Measurements from ENCODE around the gene BNC2. TPM values are rescaled to one million over a fixed set of nuclear protein-coding genes. Genes with fewer than 3 reads are reported as not detected.

BNC2 gene
- total RNA-seq, 4 donors from 2014 or later = 3.8 to 14.9 (median 8.2) TPM

DNA sequence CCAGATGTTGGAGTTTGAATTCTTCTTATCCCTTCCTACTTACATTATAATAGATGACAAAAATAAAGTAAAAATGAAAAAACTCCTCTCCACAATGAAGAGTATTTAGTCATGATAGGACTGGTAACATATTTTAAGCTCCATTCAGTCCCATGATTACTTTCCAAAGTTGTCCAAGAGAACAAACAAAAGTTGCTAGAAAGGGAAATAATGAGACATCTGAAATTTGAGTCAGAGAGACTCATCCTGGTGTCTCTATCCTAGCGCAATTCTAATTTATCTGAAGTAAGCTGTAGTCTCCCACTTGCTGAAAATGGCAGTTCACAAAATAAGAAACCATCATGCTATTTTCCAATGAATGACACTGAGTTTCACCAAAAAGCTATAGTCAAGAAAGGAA, 152.2 kb downstream of the BNC2 start:
- no peaks in the 10 kb centered on the region for H3K36me3 ChIP-seq
- H3K27ac ChIP-seq = no peak overlapping the region
- H3K4me1 ChIP-seq = peaks cover 0 to 18% of the 10 kb centered on the region in 2 donors
- H3K9me3 ChIP-seq = no peaks in the 10 kb centered on the region
- intact Hi-C loops (cut with DNase I) = no loop called here
- H3K27me3 ChIP-seq = no peaks in the 10 kb centered on the region
- no peak overlapping the region for H3K4me3 ChIP-seq (replicated peaks in 1 of 3)
- 91 to 94% methylated on average over 1 of the region's 1 CpG for WGBS, 2 donors
- DNase-seq = no peak
- TF ChIP-seq POLR2A (IDR thresholded peaks at IDR 0.05) = no peak
- TF ChIP-seq, protein P1, sequence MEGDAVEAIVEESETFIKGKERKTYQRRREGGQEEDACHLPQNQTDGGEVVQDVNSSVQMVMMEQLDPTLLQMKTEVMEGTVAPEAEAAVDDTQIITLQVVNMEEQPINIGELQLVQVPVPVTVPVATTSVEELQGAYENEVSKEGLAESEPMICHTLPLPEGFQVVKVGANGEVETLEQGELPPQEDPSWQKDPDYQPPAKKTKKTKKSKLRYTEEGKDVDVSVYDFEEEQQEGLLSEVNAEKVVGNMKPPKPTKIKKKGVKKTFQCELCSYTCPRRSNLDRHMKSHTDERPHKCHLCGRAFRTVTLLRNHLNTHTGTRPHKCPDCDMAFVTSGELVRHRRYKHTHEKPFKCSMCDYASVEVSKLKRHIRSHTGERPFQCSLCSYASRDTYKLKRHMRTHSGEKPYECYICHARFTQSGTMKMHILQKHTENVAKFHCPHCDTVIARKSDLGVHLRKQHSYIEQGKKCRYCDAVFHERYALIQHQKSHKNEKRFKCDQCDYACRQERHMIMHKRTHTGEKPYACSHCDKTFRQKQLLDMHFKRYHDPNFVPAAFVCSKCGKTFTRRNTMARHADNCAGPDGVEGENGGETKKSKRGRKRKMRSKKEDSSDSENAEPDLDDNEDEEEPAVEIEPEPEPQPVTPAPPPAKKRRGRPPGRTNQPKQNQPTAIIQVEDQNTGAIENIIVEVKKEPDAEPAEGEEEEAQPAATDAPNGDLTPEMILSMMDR (IDR thresholded peaks at IDR 0.05) = no peak

DNA sequence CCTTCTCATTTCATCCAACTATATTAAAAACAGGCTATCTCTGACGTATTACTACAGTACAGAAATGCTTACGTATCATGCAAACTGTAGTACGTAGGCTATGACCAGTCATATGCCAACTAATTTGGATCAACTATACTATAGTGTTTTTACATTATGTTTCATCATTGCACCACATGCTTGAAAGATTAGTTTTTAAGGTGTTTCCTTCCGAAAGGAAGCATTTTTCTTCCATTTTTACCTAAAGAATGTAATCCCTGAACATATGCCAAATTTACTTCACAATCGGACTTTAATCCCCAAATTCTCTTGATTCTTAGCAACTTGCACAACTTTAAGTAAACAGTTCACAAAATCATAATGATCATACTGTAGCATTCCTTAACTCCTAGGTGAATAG, 153.9 kb downstream of the BNC2 start:
- no peak overlapping the region for H3K4me3 ChIP-seq (replicated peaks in 1 of 3)
- no peak overlapping the region for H3K27ac ChIP-seq
- no peaks in the 10 kb centered on the region for H3K9me3 ChIP-seq
- WGBS, 2 donors = 97 to 99% methylated on average over 5 of the region's 5 CpGs
- no peaks in the 10 kb centered on the region for H3K36me3 ChIP-seq
- no peak for TF ChIP-seq POLR2A (IDR thresholded peaks at IDR 0.05)
- TF ChIP-seq, protein P1 (IDR thresholded peaks at IDR 0.05) = no peak
- peaks cover 0 to 17% of the 10 kb centered on the region in 2 donors for H3K4me1 ChIP-seq
- DNase-seq = no peak
- no peaks in the 10 kb centered on the region for H3K27me3 ChIP-seq
- intact Hi-C loops (cut with DNase I) = no loop called here

DNA sequence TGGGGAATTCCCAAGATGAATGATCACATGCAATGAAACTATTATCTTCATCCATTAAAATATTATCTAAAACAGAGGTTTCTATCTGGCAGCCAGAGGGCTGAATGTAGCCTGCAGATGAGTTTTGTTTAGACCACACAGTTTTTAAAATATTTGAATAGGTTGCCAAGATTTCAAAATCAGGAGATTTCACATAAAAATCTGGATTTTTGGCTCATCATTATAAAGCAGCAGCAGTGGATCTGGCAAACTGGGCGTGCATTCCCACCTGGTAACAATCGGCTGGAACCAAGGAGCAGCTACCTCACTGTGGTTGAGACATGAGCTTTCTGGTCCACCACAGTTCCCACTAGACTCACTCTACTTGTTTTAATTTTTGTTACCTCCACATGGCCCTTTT, 155.1 kb downstream of the BNC2 start:
- WGBS, 2 donors = 70 to 75% methylated on average over 2 of the region's 2 CpGs
- Histone ChIP-seq H3K27me3 (no peaks in the 10 kb centered on the region), H3K36me3 (no peaks in the 10 kb centered on the region), H3K9me3 (no peaks in the 10 kb centered on the region), H3K4me1 (peaks cover 0 to 11% of the 10 kb centered on the region in 2 donors), H3K4me3 (replicated peaks in 1 of 3) (no peak overlapping the region), H3K27ac (no peak overlapping the region)
- TF ChIP-seq, protein P1 (IDR thresholded peaks at IDR 0.05) = no peak
- TF ChIP-seq POLR2A (IDR thresholded peaks at IDR 0.05) = no peak
- intact Hi-C loops (cut with DNase I) = no loop called here
- no peak for DNase-seq

DNA sequence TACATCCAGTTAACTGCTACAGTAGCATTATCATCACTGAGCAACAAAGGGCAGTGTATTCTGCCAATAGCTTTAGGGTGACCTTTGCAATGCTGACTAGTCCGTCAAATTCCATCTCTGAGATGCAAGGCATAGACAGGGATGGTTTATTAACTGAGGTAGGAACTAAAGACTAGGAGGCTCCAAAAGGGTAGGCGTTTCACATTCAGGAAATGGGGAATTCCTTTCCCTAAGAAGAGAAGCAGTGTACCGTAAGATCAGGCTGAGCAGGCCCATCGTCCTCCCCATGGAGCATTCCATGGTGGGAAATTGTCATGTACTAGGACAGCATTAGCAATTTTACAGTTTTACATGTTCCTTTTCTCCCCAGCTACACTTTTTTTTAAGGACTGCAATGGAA, 157.7 kb downstream of the BNC2 start:
- intact Hi-C loops (cut with DNase I) = no loop called here
- Histone ChIP-seq H3K27me3 (no peaks in the 10 kb centered on the region), H3K9me3 (no peaks in the 10 kb centered on the region), H3K36me3 (no peaks in the 10 kb centered on the region), H3K27ac (no peak overlapping the region), H3K4me3 (replicated peaks in 1 of 3) (no peak overlapping the region), H3K4me1 (peaks cover 0 to 6% of the 10 kb centered on the region in 2 donors)
- no peak for DNase-seq
- 92 to 96% methylated on average over 4 of the region's 4 CpGs for WGBS, 2 donors
- TF ChIP-seq, protein P1 (IDR thresholded peaks at IDR 0.05) = no peak
- no peak for TF ChIP-seq POLR2A (IDR thresholded peaks at IDR 0.05)

DNA sequence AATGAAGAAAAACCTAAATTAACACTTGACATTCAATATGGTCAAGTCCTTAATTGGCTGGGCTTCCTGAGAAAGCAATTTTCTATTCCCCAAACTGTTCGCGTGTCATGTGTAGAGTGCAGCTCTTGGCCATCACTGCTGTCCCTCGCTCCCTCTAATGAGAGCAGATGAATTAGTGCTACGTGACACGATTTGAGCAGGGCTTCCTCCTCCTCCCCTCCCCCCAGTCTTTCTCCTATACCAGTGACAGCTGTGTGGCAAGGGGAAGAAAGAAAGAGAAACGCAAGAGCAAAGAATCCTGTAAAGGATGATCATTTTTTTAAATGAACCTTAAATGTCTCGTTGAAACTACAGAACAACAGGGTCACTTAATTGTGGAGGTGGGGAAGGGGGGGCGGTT, 159.6 kb downstream of the BNC2 start:
- WGBS, 2 donors = 67 to 76% methylated on average over 8 of the region's 8 CpGs
- intact Hi-C loops (cut with DNase I) = no loop called here
- DNase-seq = no peak
- Histone ChIP-seq H3K27me3 (no peaks in the 10 kb centered on the region), H3K9me3 (no peaks in the 10 kb centered on the region), H3K27ac (no peak overlapping the region), H3K4me1 (peaks cover 6 to 12% of the 10 kb centered on the region in 2 donors), H3K4me3 (replicated peaks in 1 of 3) (no peak overlapping the region), H3K36me3 (no peaks in the 10 kb centered on the region)
- TF ChIP-seq, protein P1 (IDR thresholded peaks at IDR 0.05) = no peak
- TF ChIP-seq POLR2A (IDR thresholded peaks at IDR 0.05) = no peak
